Liver (tissue), 9 donors: Measurements from ENCODE around the gene RPS5. TPM values are rescaled to one million over a fixed set of nuclear protein-coding genes. Genes with fewer than 3 reads are reported as not detected.
A peak's percentile ranks its signal among the peaks of the same experiment; 100 is the strongest.

Experiments used
- DNase-seq: peaks from one replicate; pipeline ENCODE4 v3.0.0-alpha.2; 2017; ENCODE audit warnings: low spot score
- H3K27ac ChIP-seq, 2 donors: one replicate each; pipeline ENCODE4 v1.7.0; 2013; ENCODE audit warnings: inconsistent platforms in 2 of 2, low read length in 2 of 2, control low read depth in 1 of 2, low read depth in 1 of 2, mild to moderate bottlenecking in 1 of 2
- H3K27me3 ChIP-seq, 4 donors: one replicate each; pipeline versions ENCODE4 v1.6.1 to v1.7.0; 2013; ENCODE audit warnings: low read length in 3 of 4, inconsistent platforms in 1 of 4, mild to moderate bottlenecking in 1 of 4, moderate library complexity in 1 of 4; ENCODE audit not compliant: control insufficient read depth in 4 of 4, insufficient read depth in 4 of 4
- H3K36me3 ChIP-seq, 4 donors: one replicate each; pipeline versions ENCODE4 v1.6.1 to v1.7.0; 2013; ENCODE audit warnings: low read length in 3 of 4, mild to moderate bottlenecking in 3 of 4, low read depth in 1 of 4, moderate library complexity in 1 of 4; ENCODE audit not compliant: control insufficient read depth in 4 of 4, insufficient read depth in 3 of 4
- H3K4me1 ChIP-seq, 4 donors: one replicate each; pipeline versions ENCODE4 v1.6.1 to v1.7.0; 2013; ENCODE audit warnings: low read length in 3 of 4, mild to moderate bottlenecking in 3 of 4, moderate library complexity in 1 of 4; ENCODE audit not compliant: control insufficient read depth in 4 of 4, insufficient read depth in 4 of 4
- H3K4me3 ChIP-seq, 3 donors: one replicate each; pipeline versions ENCODE4 v1.6.1 to v1.7.0; 2013; ENCODE audit warnings: low read length in 3 of 3, control low read depth in 1 of 3, low read depth in 1 of 3, mild to moderate bottlenecking in 1 of 3
- H3K9ac ChIP-seq, 2 donors: one replicate each; pipeline ENCODE4 v1.7.0; 2013; ENCODE audit warnings: low read length in 2 of 2, mild to moderate bottlenecking in 2 of 2, moderate library complexity in 2 of 2, control low read depth in 1 of 2, low read depth in 1 of 2
- H3K9me3 ChIP-seq, 4 donors: one replicate each; pipeline versions ENCODE4 v1.6.1 to v1.7.0; 2013; ENCODE audit warnings: low read length in 3 of 4; ENCODE audit not compliant: control insufficient read depth in 4 of 4
- CTCF ChIP-seq: fragments of 150-350 bp; IDR thresholded peaks from 2 replicates; pipeline ENCODE4 v1.5.1; 2017; ENCODE audit warnings: improper control_type of control experiment, low read depth, low read length; ENCODE audit not compliant: missing input control
- EGR1 ChIP-seq, 2 donors: IDR thresholded peaks; 2 replicates each; pipeline ENCODE4 v1.6.1; 2016 to 2018; ENCODE audit warnings: antibody characterized with exemption in 2 of 2, low read depth in 2 of 2
- FOXA1 ChIP-seq: IDR thresholded peaks from 2 replicates; pipeline ENCODE4 v1.6.1; 2016; ENCODE audit warnings: antibody characterized with exemption
- FOXA2 ChIP-seq: IDR thresholded peaks from 2 replicates; pipeline ENCODE4 v1.6.1; 2016; ENCODE audit warnings: antibody characterized with exemption
- GABPA ChIP-seq, 2 donors: IDR thresholded peaks in 1 of 2; conservative IDR thresholded peaks in 1 of 2; 2 replicates each; pipeline ENCODE4 v1.6.1; 2016; ENCODE audit warnings: antibody characterized with exemption in 2 of 2, mild to moderate bottlenecking in 1 of 2, moderate library complexity in 1 of 2
- HNF4A ChIP-seq, 2 donors: conservative IDR thresholded peaks; 2 replicates each; pipeline ENCODE4 v1.6.1; 2016; ENCODE audit warnings: antibody characterized with exemption in 2 of 2, mild to moderate bottlenecking in 2 of 2
- HNF4G ChIP-seq: IDR thresholded peaks from 2 replicates; pipeline ENCODE4 v1.6.1; 2016; ENCODE audit warnings: antibody characterized with exemption
- JUND ChIP-seq, 2 donors: IDR thresholded peaks; 2 replicates each; pipeline ENCODE4 v1.6.1; 2016; ENCODE audit warnings: antibody characterized with exemption in 2 of 2
- RXRA ChIP-seq, 2 donors: IDR thresholded peaks; 2 replicates each; pipeline ENCODE4 v1.6.1; 2017 to 2018; ENCODE audit warnings: antibody characterized with exemption in 2 of 2, mild to moderate bottlenecking in 1 of 2
- SP1 ChIP-seq: IDR thresholded peaks from 2 replicates; pipeline ENCODE4 v1.6.1; 2018; ENCODE audit warnings: antibody characterized with exemption, mild to moderate bottlenecking
- TAF1 ChIP-seq: conservative IDR thresholded peaks from 2 replicates; pipeline ENCODE4 v1.6.1; 2016; ENCODE audit warnings: antibody characterized with exemption, mild to moderate bottlenecking
- YY1 ChIP-seq: IDR thresholded peaks from 2 replicates; pipeline ENCODE4 v1.6.1; 2016; ENCODE audit warnings: antibody characterized with exemption, mild to moderate bottlenecking
- ZBTB33 ChIP-seq: IDR thresholded peaks from 2 replicates; pipeline ENCODE4 v1.6.1; 2016; ENCODE audit warnings: antibody characterized with exemption
- WGBS: extraction: QIAGEN DNeasy Blood & Tissue Kit; methylation state at CpG from one replicate; pipeline ENCODE4 v1.1.7; 2013; 5-methylcytosine and 5-hydroxymethylcytosine counted together
- polyA plus RNA-seq, 2 donors: library from polyadenylated mRNA; stranded (reverse) in 1 of 2; unstranded in 1 of 2; fragments of 200-250 nt in 1 of 2; fragments of >200 nt in 1 of 2; fragmentation: Nextera tagmentation in 1 of 2; extraction: Ambion mirVana in 1 of 2; gene quantifications; one replicate each; pipeline versions ENCODE4 v1.2.1 to v1.2.3, GENCODE V29; 2013 to 2015
- total RNA-seq, 2 donors: library from RNA; depleted of rRNA; stranded (reverse); fragments of >200 nt; gene quantifications; one replicate each; pipeline ENCODE4 v1.2.3, GENCODE V29; 2014
- TF ChIP-seq, protein P1 (sequence below): IDR thresholded peaks from 2 replicates; pipeline ENCODE4 v1.6.1; 2016; ENCODE audit warnings: antibody characterized with exemption, mild to moderate bottlenecking
- donor health status: healthy.
- donor health status: healthy.
- donor health status: healthy.
- donor health status: healthy.
- donor health status: healthy.

RPS5 gene
- total and polyA plus RNA-seq, 4 donors = 229 to 1,403 (median 628) TPM

- Histone ChIP-seq H3K4me1 (peaks cover 3 to 25% (median 21%) of the 10 kb centered on the region in 4 donors), H3K4me3 (peak overlapping the region; percentile 68 to 90 (median 76)), H3K27ac (peak overlapping the region; percentile 80 to 83), H3K36me3 (no peaks in the 10 kb centered on the region), H3K9me3 (no peaks in the 10 kb centered on the region), H3K27me3 (no peaks in the 10 kb centered on the region), H3K9ac (peak overlapping the region; percentile 27 to 41)
- 4% methylated on average over 34 of the region's 34 CpGs for WGBS
- DNase-seq = no peak
- TF ChIP-seq TAF1 = no peak
- no peak for TF ChIP-seq YY1
- TF ChIP-seq GABPA (IDR thresholded peaks at IDR 0.05 in 1 of 2, conservative IDR thresholded peaks at IDR 0.05 in 1 of 2) = no peak
- no peak for TF ChIP-seq EGR1 (IDR thresholded peaks at IDR 0.05; ENCODE audit: low read depth in 2 of 2)
- no peak for TF ChIP-seq FOXA2
- TF ChIP-seq SP1 = no peak
- peak in 1 of 2 donors; percentile 49 for TF ChIP-seq HNF4A (conservative IDR thresholded peaks at IDR 0.05)
These were observed 22.1 kb downstream of the RPS5 start for GRCh38 chr19:58409010-58409790.

- H3K27me3 ChIP-seq = no peaks in the 10 kb centered on the region
- peaks cover 16 to 45% (median 30%) of the 10 kb centered on the region in 4 donors for H3K36me3 ChIP-seq
- peaks cover 11 to 15% (median 13%) of the 10 kb centered on the region in 4 donors for H3K9me3 ChIP-seq
- H3K4me1 ChIP-seq = no peaks in the 10 kb centered on the region
- TF ChIP-seq YY1 = no peak
- TF ChIP-seq EGR1 (IDR thresholded peaks at IDR 0.05; ENCODE audit: low read depth in 2 of 2) = no peak
- TF ChIP-seq RXRA (IDR thresholded peaks at IDR 0.05) = no peak
- TF ChIP-seq, protein P1, sequence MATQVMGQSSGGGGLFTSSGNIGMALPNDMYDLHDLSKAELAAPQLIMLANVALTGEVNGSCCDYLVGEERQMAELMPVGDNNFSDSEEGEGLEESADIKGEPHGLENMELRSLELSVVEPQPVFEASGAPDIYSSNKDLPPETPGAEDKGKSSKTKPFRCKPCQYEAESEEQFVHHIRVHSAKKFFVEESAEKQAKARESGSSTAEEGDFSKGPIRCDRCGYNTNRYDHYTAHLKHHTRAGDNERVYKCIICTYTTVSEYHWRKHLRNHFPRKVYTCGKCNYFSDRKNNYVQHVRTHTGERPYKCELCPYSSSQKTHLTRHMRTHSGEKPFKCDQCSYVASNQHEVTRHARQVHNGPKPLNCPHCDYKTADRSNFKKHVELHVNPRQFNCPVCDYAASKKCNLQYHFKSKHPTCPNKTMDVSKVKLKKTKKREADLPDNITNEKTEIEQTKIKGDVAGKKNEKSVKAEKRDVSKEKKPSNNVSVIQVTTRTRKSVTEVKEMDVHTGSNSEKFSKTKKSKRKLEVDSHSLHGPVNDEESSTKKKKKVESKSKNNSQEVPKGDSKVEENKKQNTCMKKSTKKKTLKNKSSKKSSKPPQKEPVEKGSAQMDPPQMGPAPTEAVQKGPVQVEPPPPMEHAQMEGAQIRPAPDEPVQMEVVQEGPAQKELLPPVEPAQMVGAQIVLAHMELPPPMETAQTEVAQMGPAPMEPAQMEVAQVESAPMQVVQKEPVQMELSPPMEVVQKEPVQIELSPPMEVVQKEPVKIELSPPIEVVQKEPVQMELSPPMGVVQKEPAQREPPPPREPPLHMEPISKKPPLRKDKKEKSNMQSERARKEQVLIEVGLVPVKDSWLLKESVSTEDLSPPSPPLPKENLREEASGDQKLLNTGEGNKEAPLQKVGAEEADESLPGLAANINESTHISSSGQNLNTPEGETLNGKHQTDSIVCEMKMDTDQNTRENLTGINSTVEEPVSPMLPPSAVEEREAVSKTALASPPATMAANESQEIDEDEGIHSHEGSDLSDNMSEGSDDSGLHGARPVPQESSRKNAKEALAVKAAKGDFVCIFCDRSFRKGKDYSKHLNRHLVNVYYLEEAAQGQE = no peak
- TF ChIP-seq JUND (IDR thresholded peaks at IDR 0.05) = no peak
- no peak for TF ChIP-seq HNF4G
- TF ChIP-seq ZBTB33 = no peak
- TF ChIP-seq TAF1 = no peak
- no peak for TF ChIP-seq CTCF
- no peak for TF ChIP-seq FOXA1
- no peak for TF ChIP-seq SP1
- H3K9ac ChIP-seq = no peak overlapping the region
- H3K27ac ChIP-seq = no peak overlapping the region
- 96% methylated on average over 5 of the region's 5 CpGs for WGBS
- DNase-seq = no peak
- H3K4me3 ChIP-seq = peak overlapping the region in 1 of 3 donors; percentile 5
These were observed 29.5 kb downstream of the RPS5 start for GRCh38 chr19:58416604-58417003.
